PC-9 (cell line): ENCODE results near the gene ODF2.

Experiments
- CTCF ChIP-seq: fragments of 200-600 bp; sonication (generic); conservative IDR thresholded peaks from 2 replicates; pipeline ENCODE4 v1.6.1; 2017; ENCODE audit warnings: mixed run types, antibody characterized with exemption, mild to moderate bottlenecking, moderate library complexity
- EZH2 ChIP-seq: fragments of 200-600 bp; sonication (generic); IDR thresholded peaks from 2 replicates; pipeline ENCODE4 v1.8.0; 2017; ENCODE audit warnings: antibody characterized with exemption, low read depth

GRCh38 chr9:128429513-128430086, 26.2 kb upstream of the ODF2 start:
- TF ChIP-seq CTCF (no peak), EZH2 (no peak)
